Activated CD8-positive, alpha-beta memory T cell treated with anti-CD3 and anti-CD28 coated beads, Interleukin-2, amount 50 U/mL, for 48 hours (primary cell): ENCODE data around the gene RIOX2.
"Not testable (repeated sequence)": the region's sequence is repeated elsewhere in the genome, so short reads cannot be mapped to it uniquely, and the experiment has no call there.

Source experiments
- DNase-seq: peaks from one replicate; pipeline ENCODE4 v3.0.0-alpha.2; 2020

The RIOX2 gene

GRCh38 chr3:97971679-97972567 lies at the start of gene RIOX2:
Gene RIOX2, minus strand, starts transcription at chr3:97972431. Its CDS starts 4,838 bp downstream, at chr3:97967593.
- DNase-seq: peak; percentile 87

GRCh38 chr3:98020412-98020811 lies 48.2 kb upstream of the RIOX2 start:
- no peak for DNase-seq

GRCh38 chr3:98018301-98018700 lies 46.1 kb upstream of the RIOX2 start:
- no peak for DNase-seq

GRCh38 chr3:98014268-98014585 lies 42.0 kb upstream of the RIOX2 start:
- DNase-seq: no peak

- no peak for DNase-seq
Measured at GRCh38 chr3:98013411-98014267, 41.4 kb upstream of the RIOX2 start.

GRCh38 chr3:98012979-98013378 lies 40.7 kb upstream of the RIOX2 start:
- DNase-seq: no peak

- not testable (repeated sequence) for DNase-seq
Measured at GRCh38 chr3:98010883-98011449, 38.7 kb upstream of the RIOX2 start.

GRCh38 chr3:98010194-98010882 lies 38.1 kb upstream of the RIOX2 start:
- DNase-seq: no peak

GRCh38 chr3:98008855-98009254 lies 36.6 kb upstream of the RIOX2 start:
- no peak for DNase-seq

- no peak for DNase-seq
Measured at GRCh38 chr3:98005438-98005837, 33.2 kb upstream of the RIOX2 start.

GRCh38 chr3:98004721-98005120 lies 32.5 kb upstream of the RIOX2 start:
- DNase-seq: no peak

- DNase-seq: no peak
Measured at GRCh38 chr3:98003306-98003969, 31.2 kb upstream of the RIOX2 start.

- no peak for DNase-seq
Measured at GRCh38 chr3:98002717-98003116, 30.5 kb upstream of the RIOX2 start.

- no peak for DNase-seq
Measured at GRCh38 chr3:97999994-98000393, 27.8 kb upstream of the RIOX2 start.

- DNase-seq: no peak
Measured at GRCh38 chr3:97999103-97999502, 26.9 kb upstream of the RIOX2 start.

- no peak for DNase-seq
Measured at GRCh38 chr3:97996988-97997387, 24.8 kb upstream of the RIOX2 start.

- no peak for DNase-seq
Measured at GRCh38 chr3:97994328-97994945, 22.2 kb upstream of the RIOX2 start.

GRCh38 chr3:97993526-97993925 lies 21.3 kb upstream of the RIOX2 start:
- DNase-seq: no peak

GRCh38 chr3:97992547-97993173 lies 20.4 kb upstream of the RIOX2 start:
- no peak for DNase-seq

GRCh38 chr3:97991293-97991682 lies 19.1 kb upstream of the RIOX2 start:
- no peak for DNase-seq

- DNase-seq: no peak
Measured at GRCh38 chr3:97990624-97991292, 18.5 kb upstream of the RIOX2 start.
